ENCODE results near the gene TUNAR.

GRCh38 chr14:95936041-95936440, 59.4 kb downstream of the TUNAR start:
- TF ChIP-seq, protein P1, sequence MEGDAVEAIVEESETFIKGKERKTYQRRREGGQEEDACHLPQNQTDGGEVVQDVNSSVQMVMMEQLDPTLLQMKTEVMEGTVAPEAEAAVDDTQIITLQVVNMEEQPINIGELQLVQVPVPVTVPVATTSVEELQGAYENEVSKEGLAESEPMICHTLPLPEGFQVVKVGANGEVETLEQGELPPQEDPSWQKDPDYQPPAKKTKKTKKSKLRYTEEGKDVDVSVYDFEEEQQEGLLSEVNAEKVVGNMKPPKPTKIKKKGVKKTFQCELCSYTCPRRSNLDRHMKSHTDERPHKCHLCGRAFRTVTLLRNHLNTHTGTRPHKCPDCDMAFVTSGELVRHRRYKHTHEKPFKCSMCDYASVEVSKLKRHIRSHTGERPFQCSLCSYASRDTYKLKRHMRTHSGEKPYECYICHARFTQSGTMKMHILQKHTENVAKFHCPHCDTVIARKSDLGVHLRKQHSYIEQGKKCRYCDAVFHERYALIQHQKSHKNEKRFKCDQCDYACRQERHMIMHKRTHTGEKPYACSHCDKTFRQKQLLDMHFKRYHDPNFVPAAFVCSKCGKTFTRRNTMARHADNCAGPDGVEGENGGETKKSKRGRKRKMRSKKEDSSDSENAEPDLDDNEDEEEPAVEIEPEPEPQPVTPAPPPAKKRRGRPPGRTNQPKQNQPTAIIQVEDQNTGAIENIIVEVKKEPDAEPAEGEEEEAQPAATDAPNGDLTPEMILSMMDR (IDR thresholded peaks at IDR 0.05; ENCODE audit: poor library complexity, severe bottlenecking): no peak
- no peak for TF ChIP-seq MXI1 (conservative IDR thresholded peaks at IDR 0.05; ENCODE audit: poor library complexity, severe bottlenecking)
